Prostate gland (tissue), 2 donors: ENCODE results near the gene NCAM2.

ENCODE experiments used
- CTCF ChIP-seq, 4 experiments: fragments of 200-600 bp in 2 of 4; fragments of 450-650 bp in 2 of 4; sonication (generic) in 2 of 4; IDR thresholded peaks; 1 replicate in 3 of 4; 2 replicates in 1 of 4; pipeline ENCODE4 v1.5.1; 2016 to 2019; ENCODE audit warnings: antibody characterized with exemption in 4 of 4, mild to moderate bottlenecking in 2 of 4, moderate library complexity in 2 of 4
- POLR2A ChIP-seq: fragments of 450-650 bp; IDR thresholded peaks from one replicate; pipeline ENCODE4 v1.6.1; 2016; ENCODE audit warnings: antibody characterized with exemption, mild to moderate bottlenecking
- POLR2AphosphoS5 ChIP-seq: sonication (generic); formaldehyde crosslinking; IDR thresholded peaks from one replicate; pipeline ENCODE4 v1.6.1; 2017; ENCODE audit warnings: antibody characterized with exemption

- TF ChIP-seq CTCF (IDR thresholded peaks at IDR 0.05) (no peak), POLR2A (no peak), POLR2AphosphoS5 (no peak)
Observed at GRCh38 chr21:21367583-21367982, 369.4 kb downstream of the NCAM2 start.
